Activated CD4-positive, CD25-positive, alpha-beta regulatory T cell treated with anti-CD3 and anti-CD28 coated beads, Interleukin-2, amount 50 U/mL, for 72 hours (primary cell): ENCODE measurements around the gene ADH7.
"Not testable (repeated sequence)": the region's sequence is repeated elsewhere in the genome, so short reads cannot be mapped to it uniquely, and the experiment has no call there.

Source experiments
- DNase-seq: peaks from one replicate; pipeline ENCODE4 v3.0.0; 2021

ADH7 gene

GRCh38 chr4:99377341-99377740 is 57.8 kb downstream of the ADH7 start:
- DNase-seq, result not testable (repeated sequence)

DNA sequence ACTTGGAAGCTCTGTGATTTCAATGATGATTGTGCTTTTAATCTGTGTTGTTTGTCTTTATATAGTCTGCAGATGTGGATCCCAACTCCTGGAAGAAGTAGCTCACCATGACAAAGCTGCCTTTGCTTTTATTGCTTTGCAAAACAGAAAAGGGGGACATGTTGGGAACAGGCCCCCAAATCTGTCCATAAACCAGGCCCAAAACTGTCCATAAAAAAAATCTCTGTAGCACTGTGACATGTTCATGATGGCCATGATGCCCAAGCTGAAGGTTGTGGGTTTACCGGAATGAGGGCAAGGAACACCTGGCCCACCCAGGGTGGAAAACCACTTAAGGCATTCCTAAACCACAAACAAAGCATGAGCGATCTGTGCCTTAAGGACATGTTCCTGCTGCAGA is 62.7 kb downstream of the ADH7 start:
- not testable (repeated sequence) for DNase-seq

- DNase-seq, result not testable (repeated sequence)
Measured at GRCh38 chr4:99367817-99368216, 67.3 kb downstream of the ADH7 start.

- no peak for DNase-seq
Measured at GRCh38 chr4:99366491-99366890, 68.7 kb downstream of the ADH7 start.

DNA sequence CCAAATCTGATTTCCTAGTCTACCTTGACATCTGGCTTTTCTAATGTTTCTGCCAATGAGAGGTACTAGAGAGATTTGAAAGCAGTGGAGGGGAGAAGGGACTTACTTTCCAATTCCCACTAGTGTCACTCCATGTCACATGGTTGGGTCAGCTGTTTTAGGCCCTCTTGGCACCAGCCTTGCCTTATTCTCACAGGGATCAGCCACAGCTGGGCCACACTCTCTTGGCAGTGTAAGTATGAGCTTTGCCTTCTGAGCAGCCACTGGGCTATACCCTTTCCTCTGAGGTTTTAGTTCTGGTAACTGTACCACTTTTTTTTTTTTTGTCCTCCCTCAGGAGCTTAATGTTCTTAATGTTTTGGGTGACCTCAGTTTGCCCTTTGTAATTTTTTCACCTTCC is 72.4 kb downstream of the ADH7 start:
- no peak for DNase-seq
